Neural progenitor cell (in vitro differentiated cells): Measurements from ENCODE around the gene VPS51. TPM values are rescaled to one million over a fixed set of nuclear protein-coding genes. Genes with fewer than 3 reads are reported as not detected.

Experiments
- DNase-seq: peaks from one replicate; pipeline ENCODE4 v3.0.0-alpha.2; 2016; ENCODE audit warnings: low spot score
- H2AFZ ChIP-seq: fragments of 200-600 bp; sonication (generic); replicated peaks from 2 replicates; pipeline ENCODE4 v1.6.1; 2016; ENCODE audit warnings: antibody characterized with exemption
- H3F3A ChIP-seq: fragments of 200-600 bp; sonication (generic); 2 replicates; pipeline ENCODE4 v1.6.1; 2016; ENCODE audit warnings: antibody characterized with exemption, low read depth
- H3K27ac ChIP-seq: fragments of 200-600 bp; sonication (generic); 2 replicates; pipeline ENCODE4 v1.5.1; 2016; ENCODE audit warnings: mild to moderate bottlenecking
- H3K27me3 ChIP-seq: fragments of 200-600 bp; sonication (generic); 2 replicates; pipeline ENCODE4 v1.6.1; 2016; ENCODE audit warnings: mild to moderate bottlenecking, moderate library complexity
- H3K36me3 ChIP-seq: fragments of 200-600 bp; sonication (generic); 2 replicates; pipeline ENCODE4 v1.5.1; 2016
- H3K4me1 ChIP-seq: fragments of 200-600 bp; sonication (generic); 2 replicates; pipeline ENCODE4 v1.6.1; 2016; ENCODE audit warnings: mixed run types
- H3K4me2 ChIP-seq: fragments of 200-600 bp; sonication (generic); 2 replicates; pipeline ENCODE4 v1.6.1; 2016
- H3K4me3 ChIP-seq: fragments of 200-600 bp; sonication (generic); 2 replicates; pipeline ENCODE4 v1.5.1; 2016
- H3K79me2 ChIP-seq: fragments of 200-600 bp; sonication (generic); 2 replicates; pipeline ENCODE4 v1.6.1; 2016; ENCODE audit warnings: low read depth
- H3K9ac ChIP-seq: fragments of 200-600 bp; sonication (generic); 2 replicates; pipeline ENCODE4 v1.6.1; 2016
- H3K9me3 ChIP-seq: fragments of 200-600 bp; sonication (generic); 2 replicates; pipeline ENCODE4 v1.5.1; 2016; ENCODE audit warnings: low read depth
- H4K20me1 ChIP-seq: fragments of 200-600 bp; sonication (generic); 2 replicates; pipeline ENCODE4 v1.6.1; 2016; ENCODE audit warnings: low read depth
- H3K27ac Mint-ChIP-seq: 3 replicates; pipeline ENCODE4 v1.8.0; 2021; ENCODE audit warnings: mixed read lengths
- H3K27me3 Mint-ChIP-seq: 2 replicates; pipeline ENCODE4 v1.8.0; 2022; ENCODE audit warnings: low read depth, mild to moderate bottlenecking, inconsistent platforms, moderate library complexity, mixed read lengths; ENCODE audit not compliant: insufficient read depth
- H3K36me3 Mint-ChIP-seq: 3 replicates; pipeline ENCODE4 v1.8.0; 2021; ENCODE audit warnings: mixed read lengths
- H3K4me1 Mint-ChIP-seq: 3 replicates; pipeline ENCODE4 v1.8.0; 2021; ENCODE audit warnings: mixed read lengths
- H3K4me3 Mint-ChIP-seq: 3 replicates; pipeline ENCODE4 v1.8.0; 2021; ENCODE audit warnings: mild to moderate bottlenecking, moderate library complexity, mixed read lengths
- H3K9me3 Mint-ChIP-seq: 3 replicates; pipeline ENCODE4 v1.8.0; 2020; ENCODE audit warnings: mixed read lengths
- EZH2 ChIP-seq: fragments of 200-600 bp; sonication (generic); IDR thresholded peaks from 2 replicates; pipeline ENCODE4 v1.6.1; 2017; ENCODE audit warnings: antibody characterized with exemption, mild to moderate bottlenecking, moderate library complexity
- EZH2phosphoT487 ChIP-seq: fragments of 200-600 bp; sonication (generic); IDR thresholded peaks from 2 replicates; pipeline ENCODE4 v1.6.1; 2017; ENCODE audit warnings: antibody characterized with exemption
- total RNA-seq: library from RNA; depleted of rRNA; stranded (reverse); fragments of >200 nt; gene quantifications from 2 replicates; pipeline ENCODE4 v1.2.3, GENCODE V29; 2015; ENCODE audit warnings: low replicate concordance
- TF ChIP-seq, protein P1 (sequence below): fragments of 200-600 bp; sonication (generic); IDR thresholded peaks from 2 replicates; pipeline ENCODE4 v1.5.1; 2017; ENCODE audit warnings: antibody characterized with exemption, mild to moderate bottlenecking

VPS51 gene
- total RNA-seq, 1 donor from 2014 or later, result 80.4 TPM

DNA sequence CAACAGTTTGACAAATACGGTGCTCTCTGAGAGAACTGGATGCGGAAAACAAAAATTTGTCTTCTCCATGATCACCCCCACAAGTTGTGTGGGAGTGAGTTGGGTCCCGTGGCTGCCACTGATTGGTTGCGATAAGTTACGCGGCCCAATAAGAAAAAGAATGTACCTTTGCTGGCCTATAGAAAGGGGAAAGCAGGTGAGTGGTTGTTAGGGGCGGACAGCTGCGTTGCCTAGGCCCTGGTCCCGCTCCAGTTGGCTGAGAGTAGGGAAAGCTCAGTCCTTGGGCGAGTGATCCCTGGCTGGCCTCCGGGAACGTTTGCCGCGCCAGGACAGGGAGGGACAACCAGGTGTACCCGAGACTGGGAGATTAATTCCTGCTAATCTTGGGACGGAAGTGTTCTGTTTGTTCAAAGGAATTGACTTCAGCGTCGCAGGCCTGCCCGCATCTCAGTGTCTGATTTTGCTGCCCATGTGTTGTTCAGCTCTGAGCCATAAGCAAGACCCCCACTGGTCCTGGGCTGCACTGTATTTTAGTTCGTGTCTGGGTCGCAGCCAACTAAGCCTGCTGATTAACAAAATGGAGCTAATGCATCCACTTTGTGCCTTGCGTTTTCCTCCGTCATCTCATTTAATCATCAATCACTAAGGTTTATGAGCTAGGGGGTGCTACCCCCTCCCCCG, 39.1 kb downstream of the VPS51 start:
- H3K79me2 ChIP-seq, result peaks cover 21% of the 10 kb centered on the region
- peaks cover 3% of the 10 kb centered on the region for H3K27me3 ChIP-seq
- H3K9ac ChIP-seq, result peak overlapping the region; percentile 98
- peaks cover 2% of the 10 kb centered on the region for H3K9me3 Mint-ChIP-seq
- H3K36me3 ChIP-seq, result no peaks in the 10 kb centered on the region
- H3K36me3 Mint-ChIP-seq, result no peaks in the 10 kb centered on the region
- peak overlapping the region; percentile 98 for H3K4me3 Mint-ChIP-seq
- H3F3A ChIP-seq, result peaks cover 11% of the 10 kb centered on the region
- peaks cover 11% of the 10 kb centered on the region for H4K20me1 ChIP-seq
- peak overlapping the region; percentile 99 for H3K4me2 ChIP-seq
- H3K27me3 Mint-ChIP-seq, result peaks cover 4% of the 10 kb centered on the region
- peaks cover 21% of the 10 kb centered on the region for H3K4me1 Mint-ChIP-seq
- peak; percentile 96 for DNase-seq
- H3K9me3 ChIP-seq, result no peaks in the 10 kb centered on the region
- peaks cover 8% of the 10 kb centered on the region for H3K4me1 ChIP-seq
- H3K4me3 ChIP-seq, result peak overlapping the region; percentile 93
- H2AFZ ChIP-seq, result peak overlapping the region; percentile 98
- TF ChIP-seq EZH2 (no peak), EZH2phosphoT487 (no peak)
- TF ChIP-seq, protein P1, sequence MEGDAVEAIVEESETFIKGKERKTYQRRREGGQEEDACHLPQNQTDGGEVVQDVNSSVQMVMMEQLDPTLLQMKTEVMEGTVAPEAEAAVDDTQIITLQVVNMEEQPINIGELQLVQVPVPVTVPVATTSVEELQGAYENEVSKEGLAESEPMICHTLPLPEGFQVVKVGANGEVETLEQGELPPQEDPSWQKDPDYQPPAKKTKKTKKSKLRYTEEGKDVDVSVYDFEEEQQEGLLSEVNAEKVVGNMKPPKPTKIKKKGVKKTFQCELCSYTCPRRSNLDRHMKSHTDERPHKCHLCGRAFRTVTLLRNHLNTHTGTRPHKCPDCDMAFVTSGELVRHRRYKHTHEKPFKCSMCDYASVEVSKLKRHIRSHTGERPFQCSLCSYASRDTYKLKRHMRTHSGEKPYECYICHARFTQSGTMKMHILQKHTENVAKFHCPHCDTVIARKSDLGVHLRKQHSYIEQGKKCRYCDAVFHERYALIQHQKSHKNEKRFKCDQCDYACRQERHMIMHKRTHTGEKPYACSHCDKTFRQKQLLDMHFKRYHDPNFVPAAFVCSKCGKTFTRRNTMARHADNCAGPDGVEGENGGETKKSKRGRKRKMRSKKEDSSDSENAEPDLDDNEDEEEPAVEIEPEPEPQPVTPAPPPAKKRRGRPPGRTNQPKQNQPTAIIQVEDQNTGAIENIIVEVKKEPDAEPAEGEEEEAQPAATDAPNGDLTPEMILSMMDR, result no peak
- H3K27ac ChIP-seq, result peak overlapping the region; percentile 99
- peak overlapping the region; percentile 100 for H3K27ac Mint-ChIP-seq

DNA sequence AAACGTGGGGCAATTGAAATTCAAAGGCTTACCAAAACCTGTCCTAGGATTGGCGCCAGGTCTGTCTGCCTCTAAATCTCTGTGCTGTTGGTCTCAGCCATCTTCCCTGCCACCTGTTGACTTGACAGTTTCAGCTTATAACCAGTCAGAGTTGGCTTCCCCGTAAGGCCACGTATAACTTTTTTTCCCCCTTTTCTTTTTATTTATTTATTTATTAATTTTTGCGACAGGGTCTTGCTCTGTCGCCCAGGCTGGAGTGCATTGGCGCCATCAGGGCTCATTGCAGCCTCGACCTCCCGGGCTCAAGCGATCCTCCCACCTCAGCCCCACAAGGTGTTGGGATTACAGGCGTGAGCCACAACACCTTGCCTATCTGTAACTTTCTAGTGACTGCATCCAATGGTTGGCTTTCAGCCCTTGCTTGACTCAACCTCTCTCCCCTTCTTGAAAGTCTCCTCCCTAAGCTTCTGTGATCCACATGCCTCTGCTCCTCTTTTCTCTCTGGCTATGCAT, 39.7 kb downstream of the VPS51 start:
- peak overlapping the region; percentile 100 for H3K27ac Mint-ChIP-seq
- Histone ChIP-seq H3F3A (peaks cover 11% of the 10 kb centered on the region), H3K4me2 (peak overlapping the region; percentile 99), H3K4me1 (peaks cover 8% of the 10 kb centered on the region), H3K4me3 (peak overlapping the region; percentile 93), H3K9ac (peak overlapping the region; percentile 58), H4K20me1 (peaks cover 11% of the 10 kb centered on the region), H2AFZ (peak overlapping the region; percentile 30), H3K9me3 (no peaks in the 10 kb centered on the region), H3K27me3 (peaks cover 9% of the 10 kb centered on the region), H3K36me3 (no peaks in the 10 kb centered on the region), H3K79me2 (peaks cover 21% of the 10 kb centered on the region), H3K27ac (peak overlapping the region; percentile 75)
- peaks cover 2% of the 10 kb centered on the region for H3K9me3 Mint-ChIP-seq
- peaks cover 4% of the 10 kb centered on the region for H3K27me3 Mint-ChIP-seq
- no peak for DNase-seq
- TF ChIP-seq EZH2 (no peak), EZH2phosphoT487 (no peak)
- TF ChIP-seq, protein P1, result no peak
- peak overlapping the region; percentile 98 for H3K4me3 Mint-ChIP-seq
- no peaks in the 10 kb centered on the region for H3K36me3 Mint-ChIP-seq
- H3K4me1 Mint-ChIP-seq, result peaks cover 21% of the 10 kb centered on the region

DNA sequence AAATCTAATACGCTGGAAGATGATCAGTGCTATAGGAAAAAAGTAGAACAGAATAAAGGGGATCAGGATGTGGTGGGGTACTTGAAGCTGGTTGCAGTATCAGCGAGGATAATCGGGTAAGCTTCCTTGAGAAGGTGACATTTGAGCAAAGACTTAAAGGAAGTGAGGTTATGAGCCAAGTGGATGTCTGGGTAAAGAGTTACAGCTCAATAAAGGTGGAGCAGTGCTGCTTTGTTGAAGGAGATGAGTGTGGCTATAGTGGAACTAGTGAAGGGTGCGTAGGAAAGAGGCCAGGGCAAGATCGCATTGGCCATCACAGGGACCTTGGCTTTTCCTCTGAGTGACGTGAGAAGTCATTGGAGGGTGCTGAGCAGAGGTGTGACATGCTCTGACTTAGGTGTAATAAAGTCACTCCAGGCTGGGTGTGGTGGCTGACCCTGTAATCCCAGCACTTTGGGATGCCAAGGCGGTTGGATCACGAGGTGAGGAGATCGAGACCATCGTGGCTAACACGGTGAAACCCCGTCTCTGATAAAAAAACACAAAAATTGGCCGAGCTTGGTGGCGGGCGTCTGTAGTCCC, 40.6 kb downstream of the VPS51 start:
- Histone ChIP-seq H2AFZ (no peak overlapping the region), H3K4me2 (no peak overlapping the region), H4K20me1 (peaks cover 11% of the 10 kb centered on the region), H3K9me3 (no peaks in the 10 kb centered on the region), H3F3A (peaks cover 11% of the 10 kb centered on the region), H3K27ac (no peak overlapping the region), H3K79me2 (peaks cover 21% of the 10 kb centered on the region), H3K4me3 (no peak overlapping the region), H3K27me3 (peaks cover 18% of the 10 kb centered on the region), H3K9ac (no peak overlapping the region), H3K4me1 (peaks cover 8% of the 10 kb centered on the region), H3K36me3 (no peaks in the 10 kb centered on the region)
- peak overlapping the region; percentile 76 for H3K4me3 Mint-ChIP-seq
- no peak for DNase-seq
- no peak overlapping the region for H3K27ac Mint-ChIP-seq
- peaks cover 21% of the 10 kb centered on the region for H3K4me1 Mint-ChIP-seq
- no peaks in the 10 kb centered on the region for H3K36me3 Mint-ChIP-seq
- H3K27me3 Mint-ChIP-seq, result peaks cover 4% of the 10 kb centered on the region
- no peak for TF ChIP-seq EZH2
- TF ChIP-seq EZH2phosphoT487, result no peak
- TF ChIP-seq, protein P1, result no peak
- peaks cover 2% of the 10 kb centered on the region for H3K9me3 Mint-ChIP-seq
